NCI-H82 treated with DMSO at 0.1 percent for 48 hours (cell line): ENCODE data around the gene CPB2.

ENCODE experiments used
- DNase-seq: peaks from one replicate; lab custom pipeline; 2025; ENCODE audit not compliant: unreplicated experiment; lab: John Stamatoyannopoulos, UW

CPB2 gene

DNA sequence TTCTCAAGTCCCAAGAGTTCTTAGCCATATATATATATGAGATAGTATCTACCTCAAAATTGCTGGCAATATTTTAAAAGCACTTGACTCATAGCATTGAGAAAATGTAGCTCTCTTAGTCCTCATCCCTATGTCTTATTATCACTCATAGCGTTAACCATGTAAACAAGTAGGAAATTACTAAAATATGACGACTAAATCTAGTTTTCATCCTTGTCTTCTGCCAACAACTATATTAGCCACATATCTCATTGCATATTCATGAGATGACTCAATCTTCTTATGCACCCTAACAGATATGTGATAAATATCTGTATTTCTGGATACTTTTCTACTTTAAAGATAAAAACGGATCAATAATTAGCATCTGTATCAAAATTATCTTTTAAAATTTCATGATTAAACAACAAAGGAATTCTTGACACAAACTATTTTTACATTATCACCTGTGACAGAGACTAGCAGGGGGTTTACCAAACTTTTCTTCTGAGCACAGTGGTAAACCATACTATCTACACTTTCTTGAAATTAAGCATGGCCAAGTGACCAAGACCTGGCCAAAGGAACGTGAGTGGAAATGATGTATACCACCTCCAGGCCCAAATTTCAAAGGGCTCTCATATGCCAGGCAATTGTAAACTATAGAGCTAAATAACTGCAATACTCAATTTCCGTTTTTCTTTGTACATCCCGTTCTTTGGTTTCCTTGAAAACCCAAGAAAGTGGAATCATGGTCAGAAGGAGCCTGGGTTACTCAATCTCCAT lies 98.0 kb downstream of the CPB2 start:
- DNase-seq, result no peak

GRCh38 chr13:46004491-46004890 lies 100.3 kb downstream of the CPB2 start:
- DNase-seq, result no peak
